ENCODE data around the gene FICD. TPM values are rescaled to one million over a fixed set of nuclear protein-coding genes. Genes with fewer than 3 reads are reported as not detected.
"Not testable (repeated sequence)": the region's sequence is repeated elsewhere in the genome, so short reads cannot be mapped to it uniquely, and the experiment has no call there.

Gene FICD
- total RNA-seq: 1 to 10 TPM; 4.6 to 6.3 TPM
- long read RNA-seq, transcript FICD-204 (3 exons, 3,347 nt): major isoform, 17 of 18 reads
- long read RNA-seq, partial matches to known transcripts: 0 of 18 reads
- long read RNA-seq, other reads (novel, unspliced or antisense): 0 of 18 reads

DNA sequence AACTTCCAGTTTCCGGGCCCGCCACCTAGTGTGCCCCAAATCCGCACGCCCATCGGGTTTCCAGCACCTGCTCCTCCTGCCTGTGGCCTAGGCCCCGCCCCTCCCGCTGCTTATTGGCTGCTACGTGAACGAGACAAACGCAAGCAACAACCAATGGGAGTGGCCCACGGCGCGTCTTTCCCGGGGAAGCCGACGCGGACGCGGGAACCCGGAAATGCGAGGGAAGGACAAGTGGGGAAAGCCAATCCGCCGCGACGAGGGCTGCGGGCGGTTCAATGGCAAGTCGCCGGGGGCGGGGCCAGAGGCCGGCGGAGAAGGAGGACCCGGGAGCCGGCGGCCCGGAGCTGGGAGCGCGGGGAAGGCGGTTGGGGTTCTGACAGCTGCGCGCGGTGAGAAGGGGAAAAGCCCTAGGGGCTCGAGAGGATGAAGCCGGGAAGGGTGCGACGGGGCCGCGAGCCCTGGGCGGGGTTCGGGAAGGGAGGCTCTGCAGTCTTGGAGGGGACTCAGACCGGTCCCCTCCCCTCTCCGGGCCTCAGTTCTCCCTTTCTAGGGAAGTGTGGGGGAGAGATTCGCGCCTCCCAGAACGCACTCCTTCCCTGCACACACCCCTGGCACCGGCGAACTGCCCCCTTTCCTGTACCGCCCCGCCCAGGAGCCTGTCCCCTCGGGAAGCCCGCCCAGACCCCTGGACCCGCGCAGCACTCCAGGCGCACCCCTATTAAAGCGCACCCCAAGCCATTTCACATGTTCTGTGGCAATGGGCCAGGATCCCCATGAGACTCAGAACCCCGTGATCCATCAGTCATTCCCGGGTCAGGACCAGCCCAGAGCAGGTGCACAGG, at the start of gene FICD:
TSS of gene FICD (plus strand) at position 305 of the 842 bp plus-strand sequence. CDS start 1,696 bp downstream, outside the sequence.
- DNase-seq: peak; percentile 100
- peak; percentile 97 to 98 for ATAC-seq
- intact Hi-C loops (cut with DNase I): loop anchor here in 1 of 2 donors (5.0 kb wide), 3 partner anchors 528 to 833 kb away; no protein-coding TSS in a partner anchor

DNA sequence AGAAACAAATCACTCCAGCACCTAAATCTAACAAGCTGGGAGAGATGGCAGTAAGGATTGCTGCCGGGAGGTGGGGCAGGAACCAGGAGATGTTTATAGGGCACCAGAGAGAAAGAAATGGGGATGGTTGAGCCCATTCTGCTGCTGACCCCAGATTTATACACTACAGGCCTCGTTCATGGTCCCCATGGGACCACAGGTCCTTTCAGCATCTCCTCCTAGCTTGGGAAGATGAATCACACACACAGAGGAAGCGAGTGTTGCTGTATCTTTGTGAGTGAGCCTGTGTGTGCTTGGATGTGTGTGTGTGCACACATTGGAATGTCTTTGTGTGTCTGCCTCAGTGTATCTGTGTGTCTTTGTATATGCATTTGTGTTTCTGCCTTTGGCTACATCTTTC, 49.7 kb upstream of the FICD start:
- intact Hi-C loops (cut with DNase I): loop anchor here in 1 of 2 donors (10.0 kb wide), 1 partner anchor 371 kb away; no protein-coding TSS in a partner anchor
- ATAC-seq: no peak

DNA sequence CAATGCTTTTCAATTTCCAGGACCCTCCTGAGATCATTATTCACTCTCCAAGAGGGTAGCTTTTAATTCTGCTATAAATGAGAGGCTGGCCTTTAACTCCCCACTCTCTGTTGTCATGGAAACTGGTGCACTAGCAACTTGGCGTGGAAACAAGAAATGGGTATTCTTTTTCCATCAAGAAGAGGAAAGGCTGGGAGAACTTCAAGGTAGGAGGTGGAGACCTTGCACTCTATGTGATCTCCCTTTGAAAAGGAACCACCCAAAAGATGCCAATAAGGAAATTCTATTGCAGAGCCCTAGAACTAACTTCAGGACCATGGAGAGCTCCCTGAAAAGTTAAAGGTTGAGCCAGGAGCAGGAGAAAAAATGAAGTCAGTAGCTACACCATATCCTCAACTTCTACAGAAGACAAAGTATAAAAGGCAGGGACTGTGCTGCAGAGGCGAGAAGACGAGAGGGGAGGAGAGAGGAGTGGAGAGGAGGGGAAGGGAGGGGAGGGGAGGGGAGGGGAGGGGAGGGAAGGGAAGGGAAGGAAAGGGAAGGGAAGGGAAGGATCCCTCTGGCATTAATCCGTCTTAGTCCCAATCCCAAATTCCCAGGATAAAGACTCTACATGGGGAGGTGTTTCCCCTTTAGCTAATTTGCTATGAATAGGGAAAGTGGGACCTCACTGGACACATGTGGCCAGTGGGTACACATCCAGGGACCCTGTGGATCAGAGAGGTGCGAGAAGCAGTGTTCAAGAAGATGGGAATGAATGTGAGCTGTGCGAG, 46.7 kb upstream of the FICD start:
- intact Hi-C loops (cut with DNase I): loop anchor here in 1 of 2 donors (10.0 kb wide), 1 partner anchor 374 kb away; no protein-coding TSS in a partner anchor
- DNase-seq: no peak
- ATAC-seq: no peak

More for the DNA sequence above, 49.7 kb upstream of the FICD start:
- DNase-seq: no peak

DNA sequence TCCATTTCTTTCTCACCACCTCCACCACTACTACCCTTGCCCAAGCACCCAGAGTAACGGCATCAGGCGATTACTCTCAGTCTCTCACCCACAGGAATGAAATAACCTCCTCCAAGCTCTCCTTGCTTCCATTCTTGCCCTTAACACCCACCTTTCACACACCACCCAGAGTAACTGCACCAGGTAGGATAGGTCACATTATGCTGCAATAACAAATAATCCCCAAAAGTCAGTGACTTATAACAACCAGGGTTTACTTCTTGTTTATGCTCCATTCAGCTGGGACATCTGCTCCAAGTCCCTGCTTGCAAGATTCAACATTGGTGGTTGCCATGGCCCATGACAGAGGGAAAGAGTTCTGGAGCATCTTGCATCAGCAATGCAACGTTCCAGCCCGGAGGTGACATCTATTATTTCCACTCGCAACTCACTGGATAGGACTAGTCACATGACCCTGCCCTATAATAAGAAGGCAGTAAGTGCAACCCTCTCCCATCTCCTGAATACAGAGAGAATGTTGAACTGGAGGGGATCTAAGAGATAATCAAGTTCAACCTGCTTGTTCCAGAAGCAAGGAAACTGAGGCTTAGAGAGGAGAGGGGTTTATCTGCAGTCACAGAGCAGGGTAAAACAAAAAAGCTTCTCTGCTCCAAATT, 41.5 kb upstream of the FICD start:
- intact Hi-C loops (cut with DNase I): no loop called here
- ATAC-seq (no peak), DNase-seq (no peak)

DNA sequence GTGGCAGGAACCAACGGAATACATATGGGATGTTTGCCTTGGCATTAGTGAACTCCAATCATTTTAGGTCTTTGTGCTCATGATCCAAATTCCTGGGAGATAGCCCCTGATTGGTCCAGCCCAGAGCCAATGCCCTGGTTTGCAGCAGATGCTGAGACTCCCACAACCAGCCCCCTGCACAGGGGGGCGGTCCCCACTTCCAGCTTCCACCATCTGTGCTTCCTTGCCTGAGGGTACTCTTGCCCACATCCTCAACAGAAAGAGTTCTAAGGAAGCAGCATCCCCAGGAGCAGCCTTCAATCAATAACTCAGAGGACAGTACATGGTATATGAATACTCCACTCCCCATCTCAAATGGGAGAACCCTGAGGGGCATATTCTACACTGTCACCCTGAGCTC, 39.7 kb upstream of the FICD start:
- DNase-seq (no peak), ATAC-seq (no peak)
- intact Hi-C loops (cut with DNase I): no loop called here

DNA sequence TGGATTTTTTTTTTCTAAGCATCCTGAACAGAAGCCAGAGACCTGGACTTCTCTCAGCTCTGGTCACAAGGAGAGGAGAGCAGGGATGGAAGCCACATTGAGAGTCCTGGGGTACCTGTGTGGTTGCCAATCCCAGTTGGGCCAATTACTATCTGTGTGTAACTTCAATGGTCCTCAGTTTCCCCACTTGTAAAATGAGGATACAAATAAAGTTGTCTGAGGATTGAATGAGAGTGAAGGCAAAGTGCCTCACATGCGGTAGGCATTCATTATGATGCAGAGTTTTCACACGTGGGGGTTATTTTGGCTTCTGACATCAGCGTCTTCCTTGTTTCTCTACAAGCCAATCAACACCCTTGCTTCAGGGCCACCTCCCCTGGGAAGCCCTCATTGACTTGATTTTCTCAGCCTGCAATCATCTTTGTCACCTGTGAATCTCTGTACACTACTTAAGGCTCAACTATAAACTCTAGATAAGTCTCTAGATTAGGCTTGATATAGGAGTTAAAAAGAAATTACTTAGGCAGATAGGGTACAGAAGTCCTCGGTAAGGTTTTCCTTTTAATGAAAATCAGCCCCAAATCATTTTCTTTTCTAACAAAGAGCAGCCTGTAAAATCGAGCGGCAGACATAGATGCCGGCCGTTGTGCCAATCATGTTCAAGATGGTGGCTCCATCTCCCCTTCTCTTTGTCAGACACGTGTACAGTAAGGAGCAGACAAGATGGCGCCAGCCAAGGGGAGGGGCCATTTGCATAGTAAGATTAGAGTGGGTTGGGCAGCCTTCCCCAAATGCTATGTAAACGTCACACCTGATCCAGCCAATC, 37.8 kb upstream of the FICD start:
- no peak for DNase-seq
- no peak for ATAC-seq
- intact Hi-C loops (cut with DNase I): no loop called here

DNA sequence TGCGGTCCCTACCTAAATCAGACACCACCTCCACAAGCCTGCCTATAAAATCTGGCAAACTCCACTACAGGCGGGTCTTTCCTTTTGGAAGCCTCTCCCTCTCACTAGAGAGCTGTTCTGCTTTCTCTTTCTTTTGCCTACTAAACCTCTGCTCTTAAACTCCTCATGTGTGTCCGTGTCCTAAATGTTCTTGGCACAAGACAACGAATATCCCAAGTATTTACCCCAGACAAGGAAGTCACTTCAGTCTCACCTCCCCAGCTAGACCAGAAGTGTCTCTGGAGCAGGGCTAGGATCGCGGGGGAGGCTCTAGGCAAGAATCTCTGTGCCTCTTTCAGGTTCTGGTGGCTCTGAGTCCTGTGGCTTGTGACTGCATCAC, 37.2 kb upstream of the FICD start:
- DNase-seq (no peak), ATAC-seq (no peak)
- intact Hi-C loops (cut with DNase I): no loop called here

DNA sequence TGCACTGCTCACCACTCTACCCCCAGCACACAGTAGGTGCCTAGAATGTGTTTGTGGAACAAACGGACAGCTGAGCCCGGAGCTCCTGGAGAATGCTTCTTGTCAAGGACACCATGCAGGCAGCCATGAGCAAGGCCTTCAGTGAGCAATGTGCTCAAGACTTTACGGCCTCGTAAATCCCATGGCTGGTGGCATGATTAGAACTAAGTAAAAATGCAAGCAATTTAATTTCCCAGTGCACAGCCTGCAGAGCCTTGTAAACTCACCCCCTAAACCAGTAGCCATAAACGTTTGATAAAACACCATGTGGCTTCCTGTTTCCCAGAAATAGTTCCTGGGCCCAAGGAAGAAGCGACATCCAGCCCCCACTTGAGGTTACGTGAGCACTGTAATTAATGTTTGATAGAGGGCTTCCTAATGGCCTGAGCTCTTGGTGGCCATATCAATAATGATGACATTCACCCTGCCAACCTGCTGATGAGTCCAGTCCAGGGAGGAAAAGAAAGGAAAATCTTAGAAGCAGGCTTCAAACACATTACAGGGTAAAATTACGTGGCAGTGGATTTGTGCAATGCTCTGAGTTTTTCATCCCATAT, 36.4 kb upstream of the FICD start:
- ATAC-seq: no peak
- intact Hi-C loops (cut with DNase I): no loop called here

DNA sequence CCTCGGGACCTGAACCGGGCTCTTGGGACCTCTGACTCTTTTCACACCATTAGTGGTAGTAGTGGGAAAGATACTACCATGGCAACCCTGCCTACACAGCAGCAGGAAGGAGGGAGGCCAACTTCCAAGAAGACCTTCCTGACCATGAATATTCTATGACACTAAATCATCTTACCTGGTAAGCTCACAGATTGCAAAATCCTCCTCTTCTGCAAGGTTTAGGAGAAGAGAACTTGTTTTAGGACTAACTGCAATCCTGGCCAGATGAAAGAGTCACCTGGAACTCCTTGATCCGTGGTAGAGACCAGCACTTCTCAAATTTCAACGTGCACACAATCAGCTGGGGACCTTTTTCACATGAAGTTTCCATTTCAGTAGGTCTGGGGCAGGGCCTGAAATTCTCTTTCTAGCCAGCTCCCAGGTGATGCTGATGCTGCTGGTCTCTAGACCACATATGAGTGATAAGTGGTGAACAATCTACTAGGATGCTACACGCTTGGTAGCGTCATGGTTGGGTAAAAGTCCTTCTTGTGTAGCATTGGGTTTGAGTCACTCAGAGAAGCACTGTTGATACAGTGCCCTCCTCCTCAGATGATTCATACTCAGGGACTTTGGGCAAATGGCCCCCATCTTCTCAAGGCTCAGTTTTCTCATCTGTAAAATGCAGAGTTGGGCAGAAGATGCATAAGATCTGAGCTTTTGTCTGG, 35.6 kb upstream of the FICD start:
- no peak for ATAC-seq
- intact Hi-C loops (cut with DNase I): no loop called here
- DNase-seq: no peak

More for the DNA sequence above, 36.4 kb upstream of the FICD start:
- DNase-seq: no peak

DNA sequence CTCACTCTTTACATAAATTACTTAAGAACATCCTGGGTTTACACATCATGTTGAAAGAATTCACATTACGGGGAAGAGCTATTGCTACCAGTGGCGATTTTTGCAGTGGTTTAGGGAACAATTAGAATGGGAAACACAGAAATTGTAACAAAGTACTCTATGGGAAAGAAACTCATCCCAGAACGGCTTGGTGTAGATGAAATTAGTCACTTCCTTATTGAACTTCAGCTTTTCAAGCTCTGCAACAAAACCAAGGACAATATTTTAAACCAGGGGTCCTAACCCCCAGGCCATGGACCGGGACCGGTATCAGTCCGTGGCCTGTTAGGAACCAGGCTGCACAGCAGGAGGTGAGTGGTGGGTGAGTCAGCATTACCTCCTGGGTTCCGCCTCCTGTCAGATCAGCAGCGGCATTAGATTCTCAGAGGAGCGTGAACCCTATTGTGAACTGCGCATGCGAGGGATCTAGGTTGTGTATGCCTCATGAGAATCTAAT, 32.3 kb upstream of the FICD start:
- intact Hi-C loops (cut with DNase I): no loop called here
- DNase-seq (no peak), ATAC-seq (no peak)

DNA sequence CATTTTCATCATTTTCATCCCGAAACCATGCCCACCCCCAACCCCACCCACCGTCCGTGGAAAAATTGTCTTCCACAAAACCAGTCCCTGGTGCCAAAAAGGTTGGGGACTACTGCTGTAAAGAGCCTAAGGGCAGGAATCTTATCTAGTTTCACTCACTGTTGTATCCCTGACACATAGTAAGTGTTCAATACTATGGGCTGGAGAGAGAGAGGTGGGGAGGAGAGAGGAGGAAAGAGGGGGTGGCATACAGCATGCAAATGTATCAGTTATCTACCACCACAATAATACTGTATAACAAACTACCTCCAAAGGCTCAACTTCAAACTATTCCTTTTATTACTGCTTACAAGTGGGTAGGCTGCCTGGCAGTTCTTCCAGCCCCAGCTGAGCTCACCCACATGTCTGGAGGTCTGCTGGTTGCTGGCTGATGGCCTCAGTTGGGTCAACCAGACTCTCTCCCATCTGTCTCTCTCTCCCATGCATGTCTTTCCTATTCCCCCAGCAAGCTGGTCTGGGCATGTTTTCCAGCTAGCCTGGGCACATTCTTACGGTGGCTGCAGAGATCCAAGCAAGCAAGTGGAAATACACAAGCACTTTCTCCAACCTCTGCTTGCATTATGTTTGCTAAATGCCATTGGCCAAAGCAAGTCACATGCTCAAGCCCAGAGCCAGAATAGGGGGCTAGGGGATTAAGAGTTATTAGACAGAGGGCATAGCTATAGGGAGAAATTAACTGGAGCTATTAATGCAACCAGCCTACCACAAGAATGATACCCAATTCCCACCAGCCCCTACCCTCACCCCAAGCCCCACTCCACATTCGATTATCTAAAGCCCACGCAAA, 31.6 kb upstream of the FICD start:
- ATAC-seq (no peak), DNase-seq (no peak)
- intact Hi-C loops (cut with DNase I): no loop called here

DNA sequence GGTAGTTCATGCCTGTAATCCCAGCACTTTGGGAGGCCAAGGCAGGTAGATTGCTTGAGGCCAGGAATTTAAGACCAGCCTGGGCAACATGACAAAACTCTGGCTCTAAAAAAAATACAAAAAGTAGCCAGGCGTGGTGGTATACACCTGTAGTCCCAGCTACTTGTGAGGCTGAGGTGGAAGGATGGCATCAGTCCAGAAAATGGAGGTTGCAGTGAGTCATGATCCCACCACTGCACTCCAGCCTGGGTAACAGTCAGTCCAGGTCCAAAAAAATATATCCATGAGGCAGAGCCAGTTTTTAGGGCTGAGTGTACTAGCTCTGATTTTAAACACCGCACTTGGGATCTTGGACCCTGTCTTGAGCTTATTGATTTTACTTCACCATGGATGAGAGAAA, 30.6 kb upstream of the FICD start:
- ATAC-seq (no peak), DNase-seq (no peak)
- intact Hi-C loops (cut with DNase I): no loop called here

DNA sequence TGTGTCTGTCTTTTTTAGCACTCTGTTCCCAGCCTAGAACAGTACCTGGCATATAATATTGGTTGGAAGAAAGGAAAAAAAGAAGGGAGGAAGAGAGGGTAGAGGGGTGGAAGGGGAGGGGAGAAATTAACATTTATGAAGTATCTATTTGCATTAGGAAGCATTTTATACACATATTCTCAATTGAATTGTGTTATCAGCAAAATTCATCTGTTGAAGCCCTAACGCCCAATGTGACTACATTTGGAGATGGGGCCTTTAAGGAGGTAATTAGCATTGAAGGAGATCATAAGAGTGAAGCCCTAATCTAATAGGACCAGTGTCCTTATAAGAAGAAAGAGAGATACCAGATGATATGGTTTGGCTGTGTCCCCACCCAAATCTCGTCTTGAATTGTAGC, 30.2 kb upstream of the FICD start:
- no peak for ATAC-seq
- intact Hi-C loops (cut with DNase I): no loop called here
- no peak for DNase-seq

DNA sequence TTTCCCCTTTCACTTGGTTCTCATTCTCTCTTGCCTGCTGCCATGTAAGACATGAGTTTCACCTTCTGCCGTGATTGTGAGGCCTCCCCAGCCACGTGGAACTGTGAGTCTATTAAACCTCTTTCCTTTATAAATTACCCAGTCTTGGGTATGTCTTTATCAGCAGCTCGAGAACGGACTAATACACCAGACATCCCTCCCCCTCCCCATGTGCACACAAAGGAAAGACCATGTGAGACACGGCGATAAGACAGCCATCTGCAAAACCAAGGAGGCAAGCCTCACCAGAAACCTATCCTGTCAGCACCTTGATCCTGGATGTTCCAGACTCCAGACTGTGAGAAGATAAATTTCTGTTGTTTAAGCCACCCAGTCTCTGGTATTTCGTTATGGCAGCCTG, 29.7 kb upstream of the FICD start:
- ATAC-seq; intact Hi-C loops (cut with DNase I); DNase-seq: not testable (repeated sequence)

DNA sequence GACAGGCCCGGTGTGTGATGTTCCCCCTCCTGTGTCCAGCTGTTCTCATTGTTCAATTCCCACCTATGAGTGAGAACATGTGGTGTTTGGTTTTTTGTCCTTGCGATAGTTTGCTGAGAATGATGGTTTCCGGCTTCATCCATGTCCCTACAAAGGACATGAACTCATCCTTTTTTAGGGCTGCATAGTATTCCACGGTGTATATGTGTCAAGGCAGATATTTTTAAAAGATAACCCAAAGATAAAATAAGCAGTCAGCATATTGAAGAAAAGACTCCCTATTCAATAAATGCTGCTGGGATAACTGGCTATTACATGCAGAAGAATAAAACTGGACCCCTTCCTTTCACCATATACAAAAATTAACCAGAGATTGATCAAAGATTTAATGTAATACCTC, 28.0 kb upstream of the FICD start:
- DNase-seq; intact Hi-C loops (cut with DNase I): not testable (repeated sequence)

DNA sequence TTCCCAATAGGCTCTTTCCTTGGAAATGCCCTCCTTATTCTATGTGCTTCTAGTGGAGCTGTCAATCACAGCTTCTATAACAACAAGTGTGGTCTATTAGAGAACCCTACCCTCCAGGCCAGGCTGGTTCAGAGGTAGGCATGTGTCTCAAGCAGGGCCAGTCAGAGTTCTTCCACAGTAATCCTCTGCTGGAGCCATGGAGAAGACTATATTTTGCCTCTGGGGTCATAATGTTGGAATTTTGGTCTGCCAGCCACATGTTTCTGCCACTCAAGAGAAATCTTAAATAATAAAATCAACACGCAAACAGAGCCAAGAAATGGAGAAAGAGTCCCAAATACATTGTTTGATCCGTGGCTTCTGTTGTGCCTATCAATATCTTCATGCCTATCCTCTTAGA, 23.8 kb upstream of the FICD start:
- ATAC-seq: no peak
- no peak for DNase-seq
- intact Hi-C loops (cut with DNase I): no loop called here

More for the DNA sequence above, 28.0 kb upstream of the FICD start:
- not testable (repeated sequence) for ATAC-seq

DNA sequence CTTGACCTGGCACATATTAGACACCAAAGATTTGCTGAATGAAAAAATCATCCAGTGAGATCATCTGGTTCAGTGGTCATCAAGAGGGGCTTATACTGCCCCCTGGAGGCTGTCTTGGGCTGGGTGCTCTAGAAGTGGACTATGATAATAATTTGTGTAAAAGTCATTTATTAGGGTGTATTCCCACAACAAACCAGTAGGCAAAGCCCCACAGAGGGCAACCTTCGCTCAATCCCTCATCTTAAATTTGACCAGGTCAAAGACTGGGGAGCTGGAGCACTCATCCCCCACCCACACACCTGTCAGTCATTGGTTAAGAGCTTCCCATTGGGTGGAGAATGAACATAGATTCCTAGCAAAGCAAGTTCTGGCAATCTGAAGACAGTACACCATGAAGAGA, 20.0 kb upstream of the FICD start:
- ATAC-seq: no peak
- intact Hi-C loops (cut with DNase I): no loop called here
- DNase-seq: no peak

Data from left cardiac atrium (tissue), 4 donors.